ENCODE results near the gene RPA3.

RPA3 gene

GRCh38 chr7:7650682-7651206 is 67.7 kb downstream of the RPA3 start:
- DNase-seq = no peak

DNA sequence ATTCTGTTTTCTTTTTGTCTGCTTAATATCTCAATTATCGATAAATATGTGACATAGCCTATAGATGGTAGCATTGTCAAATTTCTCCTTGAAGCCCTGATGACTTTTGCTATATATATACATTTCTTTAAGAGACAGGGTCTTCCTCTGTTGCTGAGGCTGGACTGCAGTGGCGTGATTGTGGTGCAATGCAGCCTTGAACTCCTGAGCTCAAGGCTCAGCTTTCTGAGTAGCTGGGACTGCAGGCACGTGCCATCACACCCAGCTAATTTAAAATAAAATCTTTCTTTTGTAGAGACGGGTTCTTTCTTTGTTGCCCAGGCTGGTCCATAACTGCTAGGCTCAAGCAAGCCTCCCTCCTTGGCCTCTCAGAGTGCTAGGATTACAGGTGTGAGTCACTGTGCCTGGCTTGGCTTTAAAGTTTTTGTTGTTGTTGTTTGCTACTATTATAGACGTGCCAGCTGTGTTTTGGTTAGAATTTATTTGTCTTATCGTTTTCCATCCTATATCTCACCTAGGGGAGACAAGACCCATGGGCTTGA is 70.8 kb downstream of the RPA3 start:
- DNase-seq = no peak

DNA sequence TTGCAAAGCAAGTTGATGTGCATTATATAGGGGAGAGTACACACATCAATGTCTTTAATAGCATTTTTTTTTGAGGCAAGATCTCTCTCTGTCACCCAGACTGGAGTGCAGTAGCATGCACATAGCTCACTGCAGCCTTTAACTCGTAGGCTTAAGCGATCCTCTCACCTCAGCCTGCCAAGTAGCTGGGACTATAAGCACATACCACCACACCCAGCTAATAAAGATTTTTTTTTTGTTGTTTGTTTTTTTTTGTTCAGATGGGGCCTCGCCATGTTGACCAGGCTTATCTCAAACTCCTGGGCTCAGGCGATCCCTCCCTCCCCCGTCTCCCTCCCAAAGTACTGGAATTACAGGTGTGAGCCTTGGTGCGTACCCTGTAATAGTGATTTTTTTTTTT is 76.3 kb downstream of the RPA3 start:
- DNase-seq = no peak

GRCh38 chr7:7641129-7641663 is 77.2 kb downstream of the RPA3 start:
- DNase-seq = no peak

- peak; percentile 98 for DNase-seq
These were observed 77.9 kb downstream of the RPA3 start, which contains the start of gene UMAD1 for GRCh38 chr7:7640221-7641128. Gene UMAD1 (plus strand): TSS chr7:7640752. CDS start chr7:7673372, 32,620 bp downstream.

DNA sequence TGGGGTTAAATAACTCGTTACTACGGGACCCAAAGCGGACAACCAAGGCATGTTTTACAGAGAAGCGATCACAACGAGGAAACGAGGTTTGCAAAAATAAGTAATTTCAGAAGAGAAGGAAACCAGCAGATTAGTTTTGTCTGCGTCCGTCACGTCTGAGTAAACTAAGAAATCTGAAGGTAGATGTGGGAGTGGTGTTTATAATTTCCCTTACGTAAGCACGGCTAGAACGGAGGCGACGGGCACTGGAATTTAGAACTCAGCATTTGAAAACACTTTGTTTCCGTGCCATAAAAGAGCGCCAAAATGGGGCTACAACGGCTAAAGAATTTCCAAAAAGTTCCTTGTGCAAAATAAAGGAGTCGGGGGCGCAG is 78.6 kb downstream of the RPA3 start:
- peak; percentile 61 for DNase-seq

GRCh38 chr7:7639421-7639820 is 79.0 kb downstream of the RPA3 start:
- DNase-seq = no peak

DNA sequence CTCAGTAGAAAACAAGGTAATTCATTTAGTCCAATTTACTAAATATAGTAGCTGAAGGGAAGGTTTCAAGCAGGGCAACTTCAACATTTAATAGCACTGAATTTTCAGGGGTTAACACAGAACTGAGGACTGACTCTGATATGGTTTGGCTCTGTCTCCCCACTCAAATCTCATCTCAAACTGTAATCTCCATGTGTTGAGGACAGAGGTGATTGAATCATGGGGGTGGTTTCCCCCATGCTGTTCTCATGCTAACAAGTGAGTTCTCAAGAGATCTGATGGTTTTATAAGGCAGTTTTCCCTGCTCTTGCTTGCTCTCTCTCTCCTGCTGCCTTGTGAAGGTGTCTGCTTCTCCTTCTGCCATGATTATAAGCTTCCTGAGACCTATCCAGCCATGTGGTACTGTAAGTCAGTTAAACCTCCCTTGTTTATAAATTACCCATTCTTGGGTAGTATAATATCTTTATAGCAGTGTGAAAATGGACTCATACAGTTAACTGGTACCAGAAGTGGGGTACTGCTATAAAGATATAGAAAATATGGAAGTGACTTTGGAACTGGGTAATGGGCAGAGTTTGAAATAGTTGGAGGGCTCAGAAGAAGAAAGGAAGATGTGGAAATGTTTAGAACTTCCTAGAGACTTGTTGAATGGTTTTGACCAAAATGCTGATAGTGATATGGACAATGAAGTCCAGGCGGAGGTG is 87.6 kb downstream of the RPA3 start:
- no peak for DNase-seq

- DNase-seq = no peak
These were observed 89.9 kb downstream of the RPA3 start for GRCh38 chr7:7628476-7628875.

GRCh38 chr7:7620644-7621210 is 97.7 kb downstream of the RPA3 start:
- DNase-seq = no peak

- DNase-seq = no peak
These were observed 98.2 kb downstream of the RPA3 start for GRCh38 chr7:7620236-7620635.

DNA sequence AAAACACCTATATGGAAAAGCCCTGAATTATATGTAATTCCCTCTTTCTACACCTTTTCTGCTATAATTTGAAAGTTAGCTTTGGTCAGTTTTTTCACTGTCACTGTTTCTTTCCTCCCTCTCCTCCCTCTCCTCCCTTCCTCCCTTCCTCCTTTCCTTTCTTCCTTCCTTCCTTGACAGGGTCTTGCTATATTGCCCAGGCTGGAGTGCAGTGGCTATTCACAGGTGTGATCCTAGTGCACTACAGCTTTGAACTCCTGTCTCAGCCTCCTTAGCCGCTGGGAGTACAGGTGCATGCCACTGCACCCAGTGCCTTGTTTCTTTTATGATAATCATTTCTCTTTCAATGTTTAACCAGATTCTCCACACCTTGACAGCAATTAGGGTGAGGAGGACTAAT is 100.0 kb downstream of the RPA3 start:
- DNase-seq = no peak

GRCh38 chr7:7617550-7617949 is 100.9 kb downstream of the RPA3 start:
- DNase-seq = no peak

DNA sequence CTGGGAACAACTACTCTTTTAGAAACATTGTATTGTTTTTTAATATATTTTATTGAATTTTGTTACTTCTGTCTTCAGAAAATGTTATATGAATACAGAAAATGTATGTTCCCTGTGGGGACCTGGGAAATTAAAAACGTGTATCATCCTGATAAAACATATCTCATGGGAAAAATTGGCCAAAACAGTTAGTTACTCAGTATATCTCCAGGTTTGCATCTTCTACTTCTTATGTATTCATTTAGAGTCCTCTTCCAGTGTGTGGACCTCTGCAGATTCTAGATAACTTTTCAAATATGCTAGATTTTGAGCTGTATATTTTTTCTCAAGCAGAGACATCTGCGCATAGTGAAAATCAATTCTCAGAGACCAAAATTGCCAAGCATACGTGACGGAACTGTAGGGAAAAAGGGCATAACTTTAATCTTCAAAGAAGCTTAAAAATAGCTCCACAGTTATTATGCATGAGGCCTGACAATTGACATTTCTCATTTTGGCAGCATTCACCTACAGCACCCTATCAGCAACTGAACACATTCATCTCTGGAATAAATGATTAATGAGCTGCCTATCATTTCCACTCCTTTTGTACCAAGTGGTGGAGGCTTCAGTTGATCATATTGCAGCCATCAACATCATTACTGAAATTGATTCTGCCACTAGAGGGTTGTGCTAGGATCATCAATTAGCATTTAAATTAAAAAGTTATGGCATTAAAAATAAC is 104.2 kb downstream of the RPA3 start:
- DNase-seq = no peak

DNA sequence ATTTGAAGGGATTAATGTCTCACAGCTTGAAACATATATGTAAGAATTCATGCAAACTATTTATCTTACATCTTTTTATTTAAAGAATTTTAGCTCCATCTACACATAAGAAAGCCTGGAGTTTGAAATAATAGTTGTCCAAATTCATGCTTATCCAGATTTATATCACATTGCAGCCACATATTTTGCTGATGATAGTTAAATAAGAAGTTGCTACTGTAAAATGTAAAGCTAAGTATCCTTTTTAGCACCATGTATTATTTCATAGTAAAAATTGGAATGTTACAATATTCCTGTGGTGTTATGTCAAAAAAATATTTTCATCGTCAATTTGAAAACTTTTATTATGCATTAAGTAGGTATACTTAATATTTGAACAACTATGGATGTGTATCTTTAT is 105.2 kb downstream of the RPA3 start:
- DNase-seq = no peak

- no peak for DNase-seq
These were observed 105.9 kb downstream of the RPA3 start for GRCh38 chr7:7612519-7612918.

- no peak for DNase-seq
These were observed 109.1 kb downstream of the RPA3 start for GRCh38 chr7:7609330-7609729.

- no peak for DNase-seq
These were observed 111.4 kb downstream of the RPA3 start for GRCh38 chr7:7607010-7607409.

DNA sequence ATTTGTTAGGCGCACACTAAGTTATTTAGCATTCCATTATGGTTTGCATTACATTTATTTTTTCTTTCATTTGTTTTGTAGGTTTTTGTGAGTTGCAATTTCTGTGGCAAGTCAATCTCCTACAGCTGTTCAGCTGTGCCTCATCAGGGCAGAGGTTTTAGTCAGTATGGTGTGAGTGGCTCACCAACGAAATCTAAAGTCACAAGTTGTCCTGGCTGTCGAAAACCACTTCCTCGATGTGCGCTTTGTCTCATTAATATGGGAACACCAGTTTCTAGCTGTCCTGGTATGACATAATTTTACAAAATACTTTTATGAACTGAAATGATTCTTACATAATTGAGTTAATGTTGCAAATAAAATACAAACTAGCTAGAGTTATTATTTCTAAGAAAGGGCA is 122.2 kb downstream of the RPA3 start:
- no peak for DNase-seq

GRCh38 chr7:7595451-7595850 is 123.0 kb downstream of the RPA3 start:
- DNase-seq = no peak
